Measurements from ENCODE around the gene LYPD6.

DNA sequence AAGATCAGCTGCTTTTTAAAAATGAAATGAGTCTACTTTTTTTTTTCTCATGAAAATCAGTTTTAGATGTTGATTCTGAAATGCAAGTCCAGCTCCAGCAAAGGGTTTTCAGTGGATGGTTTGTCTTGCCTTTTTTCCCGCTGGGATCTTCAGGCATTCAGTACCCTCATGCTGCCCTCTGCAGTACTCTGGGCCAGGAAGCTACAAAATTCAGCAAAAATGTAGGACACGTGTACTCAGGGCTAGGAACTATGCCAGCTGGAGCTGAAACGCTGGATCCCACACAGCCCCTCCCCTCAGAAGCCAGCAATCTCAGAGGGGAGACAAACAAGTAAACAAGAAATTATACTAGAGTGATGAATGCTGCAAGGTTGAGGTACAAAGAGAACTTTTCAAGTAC lies 159.9 kb downstream of the LYPD6 start:
- TF ChIP-seq, protein P1, sequence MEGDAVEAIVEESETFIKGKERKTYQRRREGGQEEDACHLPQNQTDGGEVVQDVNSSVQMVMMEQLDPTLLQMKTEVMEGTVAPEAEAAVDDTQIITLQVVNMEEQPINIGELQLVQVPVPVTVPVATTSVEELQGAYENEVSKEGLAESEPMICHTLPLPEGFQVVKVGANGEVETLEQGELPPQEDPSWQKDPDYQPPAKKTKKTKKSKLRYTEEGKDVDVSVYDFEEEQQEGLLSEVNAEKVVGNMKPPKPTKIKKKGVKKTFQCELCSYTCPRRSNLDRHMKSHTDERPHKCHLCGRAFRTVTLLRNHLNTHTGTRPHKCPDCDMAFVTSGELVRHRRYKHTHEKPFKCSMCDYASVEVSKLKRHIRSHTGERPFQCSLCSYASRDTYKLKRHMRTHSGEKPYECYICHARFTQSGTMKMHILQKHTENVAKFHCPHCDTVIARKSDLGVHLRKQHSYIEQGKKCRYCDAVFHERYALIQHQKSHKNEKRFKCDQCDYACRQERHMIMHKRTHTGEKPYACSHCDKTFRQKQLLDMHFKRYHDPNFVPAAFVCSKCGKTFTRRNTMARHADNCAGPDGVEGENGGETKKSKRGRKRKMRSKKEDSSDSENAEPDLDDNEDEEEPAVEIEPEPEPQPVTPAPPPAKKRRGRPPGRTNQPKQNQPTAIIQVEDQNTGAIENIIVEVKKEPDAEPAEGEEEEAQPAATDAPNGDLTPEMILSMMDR (conservative IDR thresholded peaks at IDR 0.05; ENCODE audit: low read depth, low read length), result no peak
- TF ChIP-seq EZH2phosphoT487 (IDR thresholded peaks at IDR 0.05; ENCODE audit: borderline replicate concordance, low read length), result no peak
- TF ChIP-seq EZH2 (IDR thresholded peaks at IDR 0.05; ENCODE audit: low read length, unreplicated experiment), result no peak
